HEK293T (cell line): ENCODE data around the gene TMEM181.

Source experiments
- ARNT ChIP-seq: fragments of 450-650 bp; IDR thresholded peaks from 2 replicates; pipeline ENCODE4 v1.6.1; 2017; ENCODE audit warnings: mild to moderate bottlenecking
- BHLHE40 ChIP-seq: fragments of 450-650 bp; IDR thresholded peaks from 2 replicates; pipeline ENCODE4 v1.6.1; 2016; ENCODE audit warnings: mild to moderate bottlenecking, moderate library complexity, borderline replicate concordance
- FOXA1 ChIP-seq: fragments of 450-650 bp; IDR thresholded peaks from 2 replicates; pipeline ENCODE4 v1.6.1; 2016; ENCODE audit warnings: mild to moderate bottlenecking
- FOXK2 ChIP-seq: fragments of 450-650 bp; IDR thresholded peaks from 2 replicates; pipeline ENCODE4 v1.6.1; 2016; ENCODE audit warnings: mild to moderate bottlenecking
- FOXM1 ChIP-seq: fragments of 450-650 bp; IDR thresholded peaks from 2 replicates; pipeline ENCODE4 v1.6.1; 2017; ENCODE audit warnings: mild to moderate bottlenecking, borderline replicate concordance
- HDGF ChIP-seq: fragments of 450-650 bp; IDR thresholded peaks from 2 replicates; pipeline ENCODE4 v1.6.1; 2017; ENCODE audit warnings: antibody characterized with exemption, borderline replicate concordance
- SP1 ChIP-seq: fragments of 450-650 bp; IDR thresholded peaks from 2 replicates; pipeline ENCODE4 v1.6.1; 2017
- ZNF384 ChIP-seq: fragments of 450-650 bp; IDR thresholded peaks from 2 replicates; pipeline ENCODE4 v1.6.1; 2016
- TF ChIP-seq, protein P1 (sequence below): fragments of 450-650 bp; IDR thresholded peaks from 2 replicates; pipeline ENCODE4 v1.6.1; 2016

- TF ChIP-seq ZNF384 (no peak), FOXK2 (no peak), FOXM1 (no peak), ARNT (no peak), HDGF (no peak), BHLHE40 (no peak), SP1 (no peak), FOXA1 (no peak)
- TF ChIP-seq, protein P1, sequence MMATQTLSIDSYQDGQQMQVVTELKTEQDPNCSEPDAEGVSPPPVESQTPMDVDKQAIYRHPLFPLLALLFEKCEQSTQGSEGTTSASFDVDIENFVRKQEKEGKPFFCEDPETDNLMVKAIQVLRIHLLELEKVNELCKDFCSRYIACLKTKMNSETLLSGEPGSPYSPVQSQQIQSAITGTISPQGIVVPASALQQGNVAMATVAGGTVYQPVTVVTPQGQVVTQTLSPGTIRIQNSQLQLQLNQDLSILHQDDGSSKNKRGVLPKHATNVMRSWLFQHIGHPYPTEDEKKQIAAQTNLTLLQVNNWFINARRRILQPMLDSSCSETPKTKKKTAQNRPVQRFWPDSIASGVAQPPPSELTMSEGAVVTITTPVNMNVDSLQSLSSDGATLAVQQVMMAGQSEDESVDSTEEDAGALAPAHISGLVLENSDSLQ, result no peak
Measured at GRCh38 chr6:158669145-158670035, 109.5 kb downstream of the TMEM181 start.
